GM19238 (cell line): ENCODE results near the gene RPS6KB2.
A peak's percentile ranks its signal among the peaks of the same experiment; 100 is the strongest.
"Not testable (repeated sequence)": the region's sequence is repeated elsewhere in the genome, so short reads cannot be mapped to it uniquely, and the experiment has no call there.

Experiments used
- DNase-seq: peaks from one replicate; pipeline ENCODE4 v3.0.0; 2011; ENCODE audit warnings: low spot score; ENCODE audit not compliant: insufficient read length

Gene RPS6KB2

DNA sequence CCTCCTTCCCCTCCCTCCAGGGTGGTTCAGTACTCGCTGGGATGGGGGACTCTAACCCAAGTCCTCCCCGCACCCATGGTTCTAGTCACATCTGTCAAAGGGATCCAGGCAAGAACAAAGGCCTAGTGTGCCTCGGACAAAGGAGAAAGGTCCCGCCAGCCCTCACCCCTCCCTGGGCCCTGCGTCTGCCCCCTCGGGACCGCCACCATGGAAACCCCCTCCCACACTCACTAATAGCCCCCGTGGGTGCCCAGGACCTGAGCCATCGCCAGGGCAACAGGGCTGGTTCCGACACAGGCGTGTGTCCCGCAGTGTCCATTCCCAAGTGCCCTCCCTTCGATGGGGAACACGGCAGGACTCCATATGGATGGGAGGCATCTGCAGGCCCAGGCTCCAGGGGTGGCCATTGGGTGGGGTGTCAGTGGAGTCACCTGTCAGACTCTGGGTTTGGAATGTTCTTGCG, 17.9 kb upstream of the RPS6KB2 start:
- no peak for DNase-seq

DNA sequence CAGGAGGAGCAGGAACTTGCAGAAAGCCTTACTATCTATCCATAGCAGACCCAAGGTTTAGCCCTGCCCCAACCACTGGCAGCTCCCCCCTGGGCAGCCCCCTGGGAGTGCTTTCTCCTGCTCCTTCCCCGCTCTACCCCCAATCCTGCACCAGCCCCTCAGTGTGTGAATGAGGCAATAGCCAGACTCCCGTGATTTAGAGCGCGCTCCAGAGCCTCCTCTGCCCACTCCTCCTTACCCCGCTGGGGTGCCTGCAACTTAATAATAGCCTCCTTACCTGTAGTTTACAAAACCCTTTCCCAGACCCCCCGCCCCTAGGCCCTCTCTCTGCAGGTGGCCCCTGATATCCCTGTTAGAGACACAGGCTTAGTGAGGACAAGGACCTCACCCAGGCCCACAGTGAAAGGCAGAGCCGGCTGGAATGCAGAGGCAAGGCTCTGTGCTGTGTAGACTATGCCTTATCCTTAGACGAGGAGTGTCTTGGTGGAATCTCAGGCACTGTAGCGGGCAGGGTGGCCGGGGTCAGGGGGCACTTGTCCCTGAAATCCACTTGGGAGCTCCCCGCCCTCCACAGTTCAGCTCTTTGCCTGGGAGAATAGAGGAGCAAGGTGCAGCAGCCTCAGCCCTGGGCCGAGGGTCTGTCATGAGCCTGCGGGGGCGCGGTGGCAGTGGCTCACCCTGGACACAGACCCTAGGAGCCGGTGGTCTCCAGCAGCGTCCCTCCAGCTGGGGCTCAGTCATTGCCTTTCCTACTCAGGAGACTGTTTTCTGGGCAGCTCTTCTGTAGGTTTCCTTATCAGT, 17.1 kb upstream of the RPS6KB2 start:
- DNase-seq = no peak

DNA sequence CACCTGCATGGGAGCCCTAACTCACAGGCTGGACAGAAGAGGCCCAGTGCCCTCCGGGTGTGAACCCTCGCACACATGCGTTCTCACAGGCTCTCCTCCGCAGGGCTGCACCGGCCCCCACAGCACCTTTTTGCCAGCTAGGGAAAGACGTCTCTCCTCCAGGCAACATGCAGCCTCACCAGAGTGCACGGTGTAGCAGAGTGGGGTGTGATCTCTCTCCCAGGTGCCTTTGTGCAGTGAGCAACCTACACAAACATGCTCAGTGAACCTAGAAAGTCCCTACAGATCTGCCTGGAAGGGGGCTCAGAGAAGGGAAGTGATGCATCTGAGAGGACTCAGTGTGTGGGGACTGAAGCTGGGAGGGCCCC, 16.5 kb upstream of the RPS6KB2 start:
- DNase-seq = no peak

DNA sequence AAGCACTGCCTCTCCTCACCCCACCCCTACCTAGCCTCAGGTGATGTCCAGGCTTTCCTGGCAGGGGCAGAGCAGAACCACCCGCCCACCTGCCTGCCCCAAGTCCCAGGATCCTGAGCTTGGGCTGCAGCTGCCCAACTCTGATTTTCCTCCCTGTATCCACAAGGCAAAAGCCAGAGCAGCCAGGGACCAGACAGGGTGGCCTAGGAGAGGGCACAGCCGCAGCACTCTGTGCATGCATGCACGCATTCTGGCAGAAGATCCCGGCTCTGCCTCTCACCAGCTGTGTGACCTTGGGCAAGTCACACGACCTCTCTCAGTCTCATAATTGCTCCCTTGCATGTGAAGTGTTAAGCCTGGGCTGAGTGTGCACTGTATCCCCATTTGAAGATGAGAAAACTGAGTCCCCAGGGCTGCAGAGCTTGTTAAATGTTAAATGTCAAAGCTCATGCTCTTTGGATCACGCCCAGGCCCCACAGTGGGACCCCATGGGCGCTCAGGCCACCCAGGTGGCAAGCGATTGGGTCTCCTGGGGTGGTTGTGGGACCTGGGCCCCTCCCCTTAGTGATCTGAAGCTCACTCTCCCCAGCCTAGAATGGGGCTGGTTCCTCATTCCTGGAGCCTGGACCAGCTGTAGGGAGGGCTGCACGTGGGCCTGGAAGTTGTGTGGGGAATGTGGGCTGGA, 15.7 kb upstream of the RPS6KB2 start:
- no peak for DNase-seq

DNA sequence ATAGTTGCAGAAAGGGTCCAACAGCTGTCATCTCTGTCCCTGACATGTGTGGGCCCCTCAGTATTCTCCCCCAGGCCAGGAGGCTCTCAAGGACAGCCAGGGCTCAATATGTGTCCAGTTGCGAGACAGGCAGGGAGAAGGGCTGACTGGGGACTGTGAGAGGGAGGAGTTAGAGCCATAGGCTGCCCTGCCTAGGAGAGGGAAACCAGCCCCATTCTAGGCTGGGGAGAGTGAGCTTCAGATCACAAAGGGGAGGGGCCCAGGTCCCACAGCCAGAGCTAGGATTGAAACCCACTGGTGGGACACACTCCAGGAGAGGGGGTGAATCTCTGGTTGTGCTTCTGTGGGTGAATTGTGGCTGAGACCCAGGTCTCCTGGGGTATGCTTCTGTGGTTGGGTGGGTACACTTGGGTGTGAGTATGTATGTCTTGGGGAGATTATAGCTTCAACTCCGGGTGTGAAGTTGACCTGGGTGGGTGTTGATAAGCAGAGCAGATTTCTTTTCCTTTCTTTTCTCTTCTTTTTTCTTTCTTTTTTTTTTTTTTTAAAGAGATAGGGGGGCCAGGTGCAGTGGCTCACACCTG, 14.9 kb upstream of the RPS6KB2 start:
- DNase-seq = no peak

DNA sequence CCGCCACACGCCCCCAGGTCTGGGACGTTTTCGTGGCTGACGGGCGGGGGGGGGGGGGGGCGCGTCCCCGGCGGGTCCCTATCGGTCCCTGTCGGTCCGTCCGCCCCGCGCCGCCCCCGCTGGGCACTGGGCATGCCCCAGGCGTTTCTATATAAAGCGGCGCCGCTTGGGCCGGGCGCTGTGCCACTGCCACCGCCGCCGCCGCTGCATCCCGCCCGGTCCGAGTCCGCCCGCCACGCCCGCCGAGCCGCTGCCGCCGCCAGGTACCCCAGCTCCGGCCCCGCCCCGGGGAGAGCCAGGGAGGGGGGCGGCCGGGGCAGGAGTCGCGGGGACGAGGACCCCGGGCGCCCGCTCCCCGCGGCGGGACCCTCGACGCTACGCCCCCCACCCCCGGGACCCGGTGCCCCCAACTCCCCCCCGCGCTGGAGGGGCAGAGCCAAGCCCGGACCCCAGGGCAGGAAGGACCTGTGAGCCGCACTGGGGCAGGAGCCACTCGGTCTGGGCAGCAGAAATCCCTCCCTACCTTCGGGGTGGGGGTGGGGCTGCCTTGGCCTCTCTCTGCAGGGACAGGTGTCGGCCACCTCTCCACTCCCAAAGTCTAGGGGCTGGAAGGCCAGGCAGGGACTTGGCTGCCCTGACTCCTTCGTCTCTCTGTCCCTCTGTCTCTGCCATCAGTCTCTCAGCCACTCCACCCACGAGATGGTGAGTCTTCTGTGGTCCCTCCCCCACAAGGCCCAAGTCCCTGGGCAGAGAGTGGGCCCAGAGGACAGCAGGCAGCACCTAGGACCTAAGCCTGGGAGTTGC, 12.6 kb upstream of the RPS6KB2 start, which contains the start of gene CARNS1:
CARNS1 (plus strand) TSS at position 178 of the 804 bp plus-strand sequence; CDS start at position 700, 522 bp downstream.
- DNase-seq = no peak

DNA sequence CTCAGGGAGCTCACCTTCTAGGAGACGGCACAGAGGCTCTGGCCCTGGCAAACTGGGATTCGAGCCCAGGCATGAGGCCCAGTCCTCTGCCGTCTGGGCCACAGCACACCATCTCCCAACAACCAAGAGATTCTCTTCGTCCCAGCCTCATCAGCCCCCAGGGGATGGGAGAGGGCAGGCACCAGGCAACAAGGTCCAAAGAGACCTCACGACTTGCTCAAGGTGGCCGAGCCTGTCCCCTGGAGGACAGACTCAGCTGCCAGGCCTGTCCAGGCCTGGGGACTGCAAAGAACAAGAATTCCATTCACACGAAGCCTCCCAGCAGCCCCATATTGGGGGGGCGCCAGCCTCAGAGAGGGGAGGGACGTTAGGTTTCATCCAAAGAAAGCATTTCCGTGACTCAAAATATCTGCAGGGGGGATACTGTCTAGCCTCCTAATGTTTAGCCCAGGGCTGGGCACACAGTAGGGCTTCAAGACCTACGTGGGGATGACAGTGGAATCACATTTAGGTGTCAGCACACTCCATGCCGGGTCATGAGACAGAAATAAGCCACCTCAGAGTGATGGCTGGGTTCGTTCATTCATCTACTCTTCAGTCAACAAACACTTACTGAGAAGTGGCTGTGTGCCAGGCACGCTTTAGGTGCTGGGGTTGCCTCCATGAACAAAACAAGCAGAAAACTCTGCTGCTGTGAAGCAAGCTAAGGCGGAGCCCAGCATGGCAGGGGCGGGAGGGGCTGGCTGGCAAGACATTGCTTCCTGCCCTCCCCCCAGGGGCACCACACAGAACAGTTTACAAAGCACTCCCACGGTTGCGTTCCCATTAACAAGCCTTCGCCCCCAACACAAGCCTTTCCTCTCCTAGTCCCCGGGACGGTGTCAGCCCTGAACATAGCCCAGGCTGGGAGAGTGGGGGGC, 11.6 kb upstream of the RPS6KB2 start:
- DNase-seq = no peak

DNA sequence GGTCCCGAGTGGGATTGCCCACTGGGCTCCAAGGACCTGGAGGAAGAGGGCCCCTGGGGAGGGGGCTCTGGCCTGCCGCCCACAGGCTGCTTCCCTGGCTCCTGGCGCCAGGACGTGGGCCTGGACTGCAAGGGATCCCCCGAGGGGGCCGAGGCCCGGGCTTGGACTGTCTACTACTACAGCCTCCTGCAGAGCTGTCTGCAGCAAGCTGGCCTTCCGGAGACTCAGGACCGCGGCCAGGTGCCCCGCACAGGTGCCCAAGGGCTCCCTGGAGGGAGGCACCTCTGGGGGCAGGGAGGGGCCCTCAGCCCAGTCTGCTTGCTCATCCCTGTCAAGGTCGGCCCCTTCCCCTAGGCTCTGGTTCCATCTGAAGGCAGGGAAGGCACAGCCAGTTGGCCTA, 10.9 kb upstream of the RPS6KB2 start:
- DNase-seq = no peak

DNA sequence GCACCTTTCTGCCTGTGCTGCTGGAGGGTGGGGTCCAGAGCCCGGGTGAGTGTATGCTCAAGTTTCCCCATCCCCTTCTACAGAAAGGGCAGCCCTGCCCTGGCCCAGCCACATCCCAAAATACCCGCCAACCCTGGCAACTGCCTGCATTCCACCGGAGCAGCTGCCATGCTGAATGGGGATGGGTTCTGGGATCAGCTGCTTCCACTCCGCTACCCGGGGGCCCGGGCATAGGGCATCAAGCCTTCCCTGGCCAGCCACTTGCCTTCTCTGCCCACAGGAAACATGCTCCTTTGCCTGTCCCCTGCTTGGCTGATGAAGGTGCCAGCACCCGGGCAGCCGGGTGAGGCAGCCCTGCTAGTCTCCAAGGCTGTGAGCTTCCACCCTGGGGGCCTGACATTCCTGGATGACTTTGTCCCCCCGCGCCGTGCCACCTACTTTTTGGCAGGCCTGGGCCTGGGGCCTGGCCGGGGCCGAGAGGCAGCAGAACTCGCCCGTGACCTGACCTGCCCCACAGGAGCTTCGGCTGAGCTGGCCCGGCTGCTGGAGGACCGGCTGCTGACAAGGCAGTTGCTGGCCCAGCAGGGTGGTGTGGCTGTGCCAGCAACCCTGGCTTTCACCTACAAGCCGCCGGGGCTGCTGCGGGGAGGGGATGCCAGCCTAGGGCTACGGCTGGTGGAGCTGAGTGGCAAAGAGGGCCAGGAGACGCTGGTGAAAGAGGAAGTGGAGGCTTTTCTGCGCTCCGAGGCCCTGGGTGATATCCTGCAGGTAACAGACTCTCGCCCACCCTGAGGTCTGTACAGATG, 9.6 kb upstream of the RPS6KB2 start:
- no peak for DNase-seq

DNA sequence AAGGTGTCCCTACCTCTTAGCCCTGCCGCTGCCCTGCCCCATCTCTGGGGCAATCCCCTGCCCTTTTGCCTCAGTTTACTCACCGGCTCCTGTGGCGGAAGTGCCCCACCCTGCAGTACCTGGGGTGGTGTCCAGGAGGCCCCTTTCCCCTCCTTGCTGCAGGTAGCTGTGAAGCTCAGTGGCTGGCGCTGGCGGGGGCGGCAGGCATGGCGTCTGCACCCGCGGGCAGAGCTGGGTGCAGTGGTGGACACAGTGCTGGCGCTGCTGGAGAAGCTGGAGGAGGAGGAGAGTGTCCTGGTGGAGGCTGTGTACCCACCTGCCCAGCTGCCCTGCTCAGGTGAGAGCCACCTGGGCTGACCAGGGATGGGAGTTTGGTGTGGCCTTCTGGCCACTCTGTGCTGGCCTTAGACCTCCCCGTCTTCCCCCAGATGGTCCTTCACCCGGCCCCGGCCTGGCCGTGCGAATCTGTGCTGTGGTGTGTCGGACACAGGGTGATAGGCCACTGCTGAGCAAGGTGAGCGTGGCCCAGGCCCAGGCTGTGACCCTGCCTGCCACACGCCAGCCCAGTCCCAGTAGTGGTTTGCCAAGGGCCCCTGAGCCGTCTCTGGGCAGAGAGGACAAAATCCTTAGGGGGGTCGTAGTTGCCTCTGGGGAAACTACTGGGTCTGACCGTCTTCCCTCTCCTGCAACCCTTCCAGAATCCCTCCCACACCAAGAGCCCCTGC, 8.8 kb upstream of the RPS6KB2 start:
- no peak for DNase-seq

DNA sequence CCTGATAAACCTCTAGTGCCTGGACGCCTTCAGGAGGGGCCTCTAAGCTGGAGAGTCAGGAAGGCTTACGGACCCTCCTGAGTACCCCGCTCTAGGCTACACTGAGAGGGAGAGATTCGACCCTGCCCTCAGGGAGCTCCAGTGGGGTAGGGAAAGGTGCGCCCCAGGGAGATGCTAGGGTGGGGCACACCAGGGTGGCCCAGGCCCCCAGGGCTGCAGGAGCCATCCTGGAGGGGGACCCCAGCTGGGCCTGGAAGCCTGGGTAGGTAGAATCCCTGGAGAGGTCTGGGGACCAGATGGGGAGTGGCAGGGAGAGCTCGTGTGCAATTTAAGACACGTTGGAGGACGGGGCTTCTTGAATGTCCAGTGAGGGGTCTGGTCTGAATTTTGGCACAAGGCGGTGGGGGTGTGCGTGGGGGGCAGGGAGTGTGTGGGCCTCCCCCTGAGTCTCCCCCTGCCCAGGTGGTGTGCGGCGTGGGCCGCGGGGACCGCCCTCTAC, 8.1 kb upstream of the RPS6KB2 start:
- DNase-seq = no peak

DNA sequence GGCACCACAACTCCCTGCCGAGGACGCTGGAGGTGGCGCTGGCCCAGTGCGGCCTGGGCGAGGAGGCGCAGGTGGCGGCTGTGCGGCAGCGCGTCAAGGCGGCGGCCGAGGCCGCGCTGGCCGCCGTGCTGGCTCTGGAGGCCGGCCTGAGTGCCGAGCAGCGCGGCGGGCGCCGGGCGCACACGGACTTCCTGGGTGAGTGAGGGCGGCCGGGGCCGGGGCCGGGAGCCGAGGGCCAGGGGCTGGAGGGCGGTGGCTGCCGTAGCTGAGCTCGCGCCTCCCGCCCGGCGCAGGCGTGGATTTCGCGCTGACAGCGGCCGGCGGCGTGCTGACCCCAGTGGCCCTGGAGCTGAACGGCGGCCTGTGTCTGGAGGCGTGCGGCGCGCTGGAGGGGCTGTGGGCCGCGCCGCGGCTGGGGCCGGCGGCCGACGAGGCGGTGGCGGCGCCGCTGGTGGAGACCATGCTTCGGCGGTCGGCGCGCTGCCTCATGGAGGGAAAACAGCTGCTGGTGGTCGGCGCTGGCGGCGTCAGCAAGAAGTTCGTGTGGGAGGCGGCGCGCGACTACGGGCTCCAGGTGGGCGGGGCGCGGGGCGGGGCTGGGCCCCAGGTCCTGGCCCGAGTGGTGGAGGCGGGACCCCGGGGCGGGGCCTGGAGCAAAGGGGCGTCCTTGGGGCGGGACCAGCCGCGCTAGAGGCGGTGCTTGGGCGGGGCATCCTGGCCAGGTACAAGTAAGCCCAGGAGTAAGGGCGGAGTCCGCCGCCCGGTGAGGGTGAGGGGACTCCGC, 7.5 kb upstream of the RPS6KB2 start:
- peak; percentile 99 for DNase-seq

DNA sequence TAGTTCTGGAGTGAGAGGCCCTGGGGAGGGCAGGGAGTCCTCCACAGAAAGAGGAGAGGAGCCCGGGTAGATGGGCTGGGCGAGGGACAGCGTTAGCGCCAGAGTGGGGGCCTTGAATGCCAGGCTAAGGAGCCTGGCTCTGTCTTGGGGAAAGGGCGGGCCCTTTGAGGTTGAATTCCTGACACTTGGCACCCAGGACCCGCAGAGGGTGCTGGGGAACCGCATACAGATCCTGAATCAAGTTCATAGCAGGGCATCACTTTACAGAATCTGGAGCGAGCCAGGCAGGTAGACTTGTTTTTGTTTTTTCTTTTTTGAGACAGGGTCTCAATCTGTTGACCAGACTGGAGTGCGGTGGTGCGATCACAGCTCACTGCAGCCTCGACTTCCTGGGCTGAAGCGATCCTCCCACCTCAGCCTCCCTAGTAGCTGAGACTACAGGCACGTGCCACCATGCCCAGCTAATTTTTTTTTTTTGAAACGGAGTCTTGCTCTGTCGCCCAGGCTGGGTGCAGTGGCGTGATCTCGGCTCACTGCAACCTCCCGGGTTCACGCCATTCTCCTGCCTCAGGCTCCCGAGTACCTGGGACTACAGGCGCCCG, 6.8 kb upstream of the RPS6KB2 start:
- no peak for DNase-seq

DNA sequence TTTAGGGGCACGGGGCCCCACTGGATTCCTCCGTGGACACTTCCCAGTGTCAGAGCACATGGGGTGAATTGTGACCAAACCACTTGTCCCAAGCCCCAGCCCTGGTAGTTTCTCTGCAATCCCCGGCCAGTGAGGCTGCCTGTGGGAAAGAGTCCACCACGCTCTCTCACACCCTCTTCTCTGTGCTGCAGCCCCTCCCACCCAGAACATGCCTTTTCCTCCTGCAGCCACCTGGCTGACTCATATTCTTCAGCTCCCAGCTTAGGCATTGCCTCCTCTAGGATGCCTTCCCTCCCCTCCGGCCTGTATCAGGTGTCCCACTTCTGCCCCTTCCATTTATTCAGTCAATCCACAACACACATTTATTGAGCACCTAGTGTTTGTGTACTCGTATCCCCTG, 5.4 kb upstream of the RPS6KB2 start:
- DNase-seq = no peak

DNA sequence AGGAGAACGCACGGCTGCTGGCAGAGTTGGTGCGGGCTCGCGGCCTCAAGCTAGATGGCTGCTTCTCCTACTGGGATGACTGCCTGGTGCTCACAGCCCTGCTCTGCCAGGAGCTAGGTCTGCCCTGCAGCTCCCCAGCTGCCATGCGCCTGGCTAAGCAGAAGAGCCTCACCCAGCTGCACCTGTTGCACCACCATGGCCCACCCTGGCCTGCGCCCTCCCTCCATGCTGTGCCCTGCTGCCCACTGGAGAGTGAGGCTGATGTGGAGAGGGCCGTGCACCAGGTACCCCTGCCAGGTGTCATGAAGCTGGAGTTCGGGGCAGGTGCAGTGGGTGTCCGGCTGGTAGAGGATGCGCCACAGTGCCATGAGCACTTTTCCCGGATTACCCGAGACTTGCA, 4.8 kb upstream of the RPS6KB2 start:
- no peak for DNase-seq

DNA sequence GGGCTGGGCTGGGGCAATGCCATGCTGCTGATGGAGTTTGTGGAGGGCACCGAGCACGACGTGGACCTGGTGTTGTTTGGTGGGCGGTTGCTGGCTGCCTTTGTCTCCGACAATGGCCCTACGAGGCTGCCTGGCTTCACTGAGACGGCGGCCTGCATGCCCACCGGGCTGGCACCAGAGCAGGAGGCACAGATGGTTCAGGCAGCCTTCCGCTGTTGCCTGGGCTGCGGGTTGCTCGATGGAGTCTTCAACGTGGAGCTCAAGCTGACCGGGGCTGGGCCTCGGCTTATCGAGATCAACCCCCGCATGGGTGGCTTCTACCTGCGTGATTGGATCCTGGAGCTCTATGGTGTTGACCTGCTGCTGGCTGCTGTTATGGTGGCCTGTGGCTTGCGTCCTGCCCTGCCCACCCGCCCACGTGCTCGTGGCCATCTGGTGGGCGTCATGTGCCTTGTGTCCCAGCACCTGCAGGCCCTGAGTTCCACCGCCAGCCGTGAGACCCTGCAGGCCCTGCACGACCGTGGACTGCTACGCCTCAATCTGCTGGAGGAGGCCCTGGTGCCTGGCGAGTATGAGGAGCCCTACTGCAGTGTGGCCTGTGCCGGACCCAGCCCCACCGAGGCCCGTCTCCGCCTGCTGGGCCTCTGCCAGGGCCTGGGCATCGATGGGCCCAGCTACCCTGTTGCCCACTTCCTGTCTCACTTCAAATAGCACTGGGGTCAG, 4.2 kb upstream of the RPS6KB2 start:
- DNase-seq = no peak

DNA sequence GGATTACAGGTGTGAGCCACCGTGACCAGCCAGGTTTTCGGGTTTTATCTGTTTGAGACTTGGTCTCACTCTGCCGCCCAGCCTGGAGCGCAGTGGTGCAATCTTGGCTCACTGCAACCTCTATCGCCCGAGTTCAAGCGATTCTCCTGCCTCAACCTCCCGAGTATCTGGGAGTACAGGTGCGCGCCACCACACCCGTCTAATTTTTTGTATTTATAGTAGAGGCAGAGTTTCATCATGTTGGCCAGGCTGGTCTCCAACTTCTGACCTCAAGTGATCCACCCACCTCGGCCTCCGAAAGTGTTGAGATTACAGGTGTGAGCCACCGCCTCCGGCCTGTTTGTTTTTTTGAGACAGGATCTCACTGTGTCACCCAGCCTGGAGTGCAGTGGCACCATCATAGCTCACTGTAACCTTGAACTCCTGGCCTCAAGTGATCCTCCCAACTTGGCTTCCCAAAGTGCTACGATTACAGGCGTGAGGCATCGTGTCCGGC, 882 bp upstream of the RPS6KB2 start:
- not testable (repeated sequence) for DNase-seq
